GM19438 (cell line): Measurements from ENCODE around the gene FGF1.
A peak's percentile ranks its signal among the peaks of the same experiment; 100 is the strongest.

Experiments
- ATAC-seq: cut with Tn5 transposase; IDR thresholded peaks from one replicate; pipeline ENCODE4 v1.9.1; 2021; ENCODE audit warnings: low read depth; ENCODE audit not compliant: unreplicated experiment

The FGF1 gene

GRCh38 chr5:142685418-142686209 lies at the start of gene FGF1:
Gene FGF1 (minus strand): TSS chr5:142686090. CDS start chr5:142614127, 71,963 bp downstream.
- no peak for ATAC-seq

GRCh38 chr5:142727735-142728047 lies 41.8 kb upstream of the FGF1 start:
- ATAC-seq: no peak

- ATAC-seq: no peak
Observed at GRCh38 chr5:142726188-142726731, 40.4 kb upstream of the FGF1 start.

GRCh38 chr5:142725231-142726187 lies 39.6 kb upstream of the FGF1 start:
- no peak for ATAC-seq

- no peak for ATAC-seq
Observed at GRCh38 chr5:142724821-142725220, 38.9 kb upstream of the FGF1 start.

GRCh38 chr5:142722896-142723295 lies 37.0 kb upstream of the FGF1 start:
- no peak for ATAC-seq

- ATAC-seq: no peak
Observed at GRCh38 chr5:142722146-142722545, 36.3 kb upstream of the FGF1 start.

GRCh38 chr5:142720641-142721271 lies 34.9 kb upstream of the FGF1 start:
- no peak for ATAC-seq

GRCh38 chr5:142719836-142720370 lies 34.0 kb upstream of the FGF1 start:
- no peak for ATAC-seq

- ATAC-seq: no peak
Observed at GRCh38 chr5:142717582-142718215, 31.8 kb upstream of the FGF1 start.

- no peak for ATAC-seq
Observed at GRCh38 chr5:142716963-142717362, 31.1 kb upstream of the FGF1 start.

GRCh38 chr5:142715291-142715690 lies 29.4 kb upstream of the FGF1 start:
- no peak for ATAC-seq

- peak; percentile 99 for ATAC-seq
Observed at GRCh38 chr5:142713121-142713706, 27.3 kb upstream of the FGF1 start.

GRCh38 chr5:142703153-142703552 lies 17.3 kb upstream of the FGF1 start:
- ATAC-seq: no peak

GRCh38 chr5:142701673-142702311 lies 15.9 kb upstream of the FGF1 start:
- ATAC-seq: no peak

- ATAC-seq: no peak
Observed at GRCh38 chr5:142700566-142700965, 14.7 kb upstream of the FGF1 start.

GRCh38 chr5:142699184-142699720 lies 13.4 kb upstream of the FGF1 start:
- ATAC-seq: peak; percentile 77

GRCh38 chr5:142698447-142699183 lies 12.7 kb upstream of the FGF1 start:
- ATAC-seq: no peak
